Stomach (tissue), 9 donors: ENCODE data around the gene TMEM250. TPM values are rescaled to one million over a fixed set of nuclear protein-coding genes. Genes with fewer than 3 reads are reported as not detected.

Experiments used
- DNase-seq, 2 donors: peaks; one replicate each; pipeline versions ENCODE4 v3.0.0 to v3.0.0-alpha.2; 2013 to 2019
- H3K27ac ChIP-seq, 5 donors: fragments of 200-600 bp in 4 of 5; sonication (generic) in 4 of 5; one replicate each; pipeline ENCODE4 v1.5.1; 2013 to 2019; ENCODE audit warnings: mild to moderate bottlenecking in 1 of 5, moderate library complexity in 1 of 5
- H3K27me3 ChIP-seq, 3 donors: fragments of 200-600 bp; sonication (generic); one replicate each; pipeline ENCODE4 v1.5.1; 2017 to 2019; ENCODE audit warnings: mixed run types in 1 of 3
- H3K36me3 ChIP-seq, 4 donors: fragments of 200-600 bp; sonication (generic); 1 replicate in 3 of 4; 2 replicates in 1 of 4; pipeline ENCODE4 v1.5.1; 2016 to 2019
- H3K4me1 ChIP-seq, 4 donors: fragments of 200-600 bp; sonication (generic); one replicate each; pipeline ENCODE4 v1.5.1; 2016 to 2019
- H3K4me3 ChIP-seq, 4 donors: fragments of 200-600 bp; sonication (generic) in 3 of 4; one replicate each; pipeline ENCODE4 v1.5.1; 2016 to 2019; ENCODE audit warnings: mild to moderate bottlenecking in 1 of 4
- H3K9me3 ChIP-seq, 4 donors: fragments of 200-600 bp; sonication (generic); one replicate each; pipeline ENCODE4 v1.5.1; 2016 to 2019
- EP300 ChIP-seq: sonication (generic); formaldehyde crosslinking; IDR thresholded peaks from one replicate; pipeline ENCODE4 v1.6.1; 2017; ENCODE audit warnings: antibody characterized with exemption
- POLR2A ChIP-seq, 4 donors: fragments of 450-650 bp; IDR thresholded peaks; one replicate each; pipeline ENCODE4 v1.6.1; 2016; ENCODE audit warnings: antibody characterized with exemption in 4 of 4, control low read depth in 2 of 4, mild to moderate bottlenecking in 1 of 4, moderate library complexity in 1 of 4
- POLR2AphosphoS5 ChIP-seq, 3 donors: sonication (generic); formaldehyde crosslinking; IDR thresholded peaks; one replicate each; pipeline ENCODE4 v1.6.1; 2016; ENCODE audit warnings: antibody characterized with exemption in 3 of 3
- WGBS, 5 donors: extraction: QIAGEN DNeasy Blood & Tissue Kit in 3 of 5; methylation state at CpG; one replicate each; pipeline versions ENCODE4 v1.1.5 to v1.1.7; 2013 to 2018; 5-methylcytosine and 5-hydroxymethylcytosine counted together
- intact Hi-C: fragments of 100-400 bp; cut with DNase I; formaldehyde crosslinking; loops from one replicate; pipeline ENCODE4 v1.15.1; 2023; ENCODE audit warnings: low total_unique reads
- polyA plus RNA-seq, 3 donors: library from polyadenylated mRNA; stranded (reverse); fragments of 200-250 nt; gene quantifications; one replicate each; pipeline ENCODE4 v1.2.3, GENCODE V29; 2013
- total RNA-seq, 5 donors: library from RNA; depleted of rRNA; stranded (reverse); fragments of >200 nt; gene quantifications; one replicate each; pipeline versions ENCODE4 v1.1.0 to v1.2.3, GENCODE V29; 2014 to 2016
- TF ChIP-seq, protein P1 (sequence below), 7 experiments: fragments of 450-650 bp in 4 of 7; fragments of 200-600 bp in 3 of 7; sonication (generic) in 3 of 7; IDR thresholded peaks; one replicate each; pipeline ENCODE4 v1.5.1; 2016 to 2019; ENCODE audit warnings: antibody characterized with exemption in 7 of 7, control low read depth in 2 of 7, mild to moderate bottlenecking in 1 of 7
- donor health status: healthy with polysubstance abuse.
- donor health status: Bipolar disorder and iron deficiency.
- donor health status: healthy.

The TMEM250 gene
- total and polyA plus RNA-seq, 8 donors: 15.6 to 105 (median 22.6) TPM

DNA sequence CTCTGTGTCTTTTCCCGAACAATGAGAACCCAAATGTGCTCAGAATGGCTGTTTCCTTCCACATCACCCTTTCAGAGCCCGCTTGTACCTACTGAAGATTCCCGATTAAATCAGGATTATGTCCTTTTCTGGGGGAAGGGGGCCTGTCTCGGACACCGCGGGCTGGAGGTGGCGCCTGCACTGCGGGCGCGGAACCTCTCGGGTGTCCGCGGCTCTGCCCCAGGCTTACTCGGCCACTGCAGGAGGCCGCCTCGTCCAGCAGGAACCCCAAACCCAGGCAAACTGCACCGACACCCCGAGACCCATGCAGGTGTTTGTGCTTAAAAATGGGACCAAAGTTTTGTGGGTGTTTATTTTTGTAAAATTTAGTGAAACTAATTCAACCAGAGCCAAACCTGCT lies 8.6 kb upstream of the TMEM250 start:
- intact Hi-C loops: loop anchor here (10.0 kb wide), 1 partner anchor 63 kb away; no protein-coding TSS in a partner anchor
- H3K27me3 ChIP-seq: peaks cover 0 to 75% (median 19%) of the 10 kb centered on the region in 3 donors

DNA sequence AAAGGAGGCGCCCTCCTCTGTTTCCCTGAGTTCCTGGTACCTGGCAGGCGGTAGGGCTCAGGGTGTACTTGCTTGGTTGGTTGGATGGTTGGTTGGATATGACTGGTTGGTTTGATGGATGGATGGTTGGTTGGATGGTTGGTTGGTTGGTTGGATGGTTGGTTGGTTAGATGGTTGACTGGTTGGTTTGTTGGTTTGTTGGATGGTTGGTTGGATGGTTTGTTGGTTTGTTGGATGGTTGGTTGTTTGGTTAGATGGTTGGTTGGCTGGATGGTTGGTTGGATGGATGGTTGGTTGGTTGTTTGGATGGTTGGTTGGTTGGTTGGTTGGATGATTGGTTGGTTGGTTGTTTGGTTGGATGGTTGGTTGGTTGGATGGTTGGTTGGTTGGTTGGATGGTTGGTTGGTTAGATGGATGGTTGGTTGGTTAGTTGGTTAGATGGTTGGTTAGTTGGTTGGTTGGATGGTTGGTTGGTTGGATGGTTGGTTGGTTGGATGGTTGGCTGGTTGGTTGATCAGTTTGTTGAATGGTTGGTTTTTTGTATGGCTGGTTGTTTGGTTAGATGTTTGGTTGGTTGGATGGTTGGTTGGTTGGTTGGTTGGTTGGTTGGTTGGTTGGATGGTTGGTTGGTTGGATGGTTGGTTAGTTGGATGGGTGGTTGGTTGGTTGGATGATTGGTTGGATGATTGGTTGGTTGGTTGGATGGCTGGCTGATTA lies 6.5 kb upstream of the TMEM250 start:
- no peak for TF ChIP-seq EP300
- TF ChIP-seq POLR2AphosphoS5 (IDR thresholded peaks at IDR 0.05): no peak
- TF ChIP-seq, protein P1, sequence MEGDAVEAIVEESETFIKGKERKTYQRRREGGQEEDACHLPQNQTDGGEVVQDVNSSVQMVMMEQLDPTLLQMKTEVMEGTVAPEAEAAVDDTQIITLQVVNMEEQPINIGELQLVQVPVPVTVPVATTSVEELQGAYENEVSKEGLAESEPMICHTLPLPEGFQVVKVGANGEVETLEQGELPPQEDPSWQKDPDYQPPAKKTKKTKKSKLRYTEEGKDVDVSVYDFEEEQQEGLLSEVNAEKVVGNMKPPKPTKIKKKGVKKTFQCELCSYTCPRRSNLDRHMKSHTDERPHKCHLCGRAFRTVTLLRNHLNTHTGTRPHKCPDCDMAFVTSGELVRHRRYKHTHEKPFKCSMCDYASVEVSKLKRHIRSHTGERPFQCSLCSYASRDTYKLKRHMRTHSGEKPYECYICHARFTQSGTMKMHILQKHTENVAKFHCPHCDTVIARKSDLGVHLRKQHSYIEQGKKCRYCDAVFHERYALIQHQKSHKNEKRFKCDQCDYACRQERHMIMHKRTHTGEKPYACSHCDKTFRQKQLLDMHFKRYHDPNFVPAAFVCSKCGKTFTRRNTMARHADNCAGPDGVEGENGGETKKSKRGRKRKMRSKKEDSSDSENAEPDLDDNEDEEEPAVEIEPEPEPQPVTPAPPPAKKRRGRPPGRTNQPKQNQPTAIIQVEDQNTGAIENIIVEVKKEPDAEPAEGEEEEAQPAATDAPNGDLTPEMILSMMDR (IDR thresholded peaks at IDR 0.05): no peak
- no peak for TF ChIP-seq POLR2A (IDR thresholded peaks at IDR 0.05)
- H3K27me3 ChIP-seq: peaks cover 0 to 53% (median 4%) of the 10 kb centered on the region in 3 donors
- H3K4me1 ChIP-seq: peaks cover 8 to 16% (median 12%) of the 10 kb centered on the region in 4 donors
- intact Hi-C loops: loop anchor here (5.0 to 10.0 kb wide), 2 partner anchors 60 to 263 kb away; no protein-coding TSS in a partner anchor
- WGBS, 5 donors: 82 to 93% (median 87%) methylated on average over 2 of the region's 2 CpGs
- no peak for DNase-seq
- H3K4me3 ChIP-seq: no peak overlapping the region
- no peaks in the 10 kb centered on the region for H3K9me3 ChIP-seq
- no peaks in the 10 kb centered on the region for H3K36me3 ChIP-seq
- no peak overlapping the region for H3K27ac ChIP-seq

More for the DNA sequence above, 8.6 kb upstream of the TMEM250 start:
- Histone ChIP-seq H3K4me1 (peaks cover 8 to 30% (median 28%) of the 10 kb centered on the region in 4 donors), H3K4me3 (no peak overlapping the region), H3K27ac (no peak overlapping the region), H3K36me3 (no peaks in the 10 kb centered on the region), H3K9me3 (no peaks in the 10 kb centered on the region)
- no peak for DNase-seq
- WGBS, 5 donors: 81 to 89% (median 86%) methylated on average over 17 to 18 of the region's 18 CpGs
- TF ChIP-seq POLR2A (IDR thresholded peaks at IDR 0.05) (no peak), POLR2AphosphoS5 (IDR thresholded peaks at IDR 0.05) (no peak), EP300 (no peak)
- TF ChIP-seq, protein P1 (IDR thresholded peaks at IDR 0.05): no peak

DNA sequence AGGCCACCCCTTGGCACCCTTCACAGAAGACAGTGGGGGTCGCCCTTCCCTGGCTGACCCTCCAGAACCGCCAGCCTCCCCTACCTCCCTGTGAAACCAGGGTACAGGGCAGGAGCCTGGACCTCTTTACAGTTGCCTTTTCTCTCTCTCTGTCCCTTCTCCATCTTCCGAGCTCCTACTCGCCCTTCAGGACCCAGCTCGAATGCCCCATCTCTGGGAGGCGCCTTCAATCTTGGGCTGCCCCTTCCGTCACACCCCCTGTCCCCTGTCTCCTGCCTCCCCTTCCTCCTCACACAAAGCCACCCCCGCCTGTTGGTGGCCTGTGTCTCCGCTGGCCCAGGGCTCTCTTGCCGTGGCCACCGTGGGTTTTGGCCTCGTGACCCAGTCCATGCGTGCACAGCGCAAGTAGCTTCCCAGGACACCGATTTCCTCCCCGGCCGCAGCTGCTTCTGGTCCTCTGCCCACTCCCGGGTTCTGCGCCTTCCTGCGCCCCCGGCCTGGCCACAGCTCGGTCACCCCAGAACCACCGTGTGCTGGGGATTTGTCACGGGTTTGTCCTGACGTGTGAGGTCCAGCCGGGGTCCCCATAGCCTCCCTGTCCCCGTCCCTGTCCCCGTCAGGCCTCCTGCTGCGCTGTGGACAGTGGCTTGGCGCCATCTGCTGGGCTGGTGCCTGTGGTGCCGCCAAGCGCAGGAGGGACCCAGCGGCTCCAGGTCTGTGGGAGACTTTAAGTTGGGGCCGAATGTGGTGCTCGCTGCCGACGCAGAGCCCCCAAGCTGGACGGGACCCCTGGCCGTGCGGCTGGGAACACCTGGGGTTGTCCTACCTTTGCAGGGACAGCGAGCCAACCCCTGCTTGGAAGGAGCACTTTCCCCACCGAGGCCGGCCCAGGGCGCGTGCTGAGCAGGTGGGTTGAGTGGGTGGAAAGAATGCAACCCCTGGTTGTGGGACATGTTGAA lies 4.0 kb upstream of the TMEM250 start:
- Histone ChIP-seq H3K27me3 (peaks cover 0 to 39% (median 4%) of the 10 kb centered on the region in 3 donors), H3K4me1 (peaks cover 16 to 29% (median 26%) of the 10 kb centered on the region in 4 donors), H3K36me3 (no peaks in the 10 kb centered on the region), H3K4me3 (peak overlapping the region in 2 of 4 donors; percentile 17 to 23), H3K27ac (no peak overlapping the region), H3K9me3 (no peaks in the 10 kb centered on the region)
- WGBS, 5 donors: 29 to 36% (median 32%) methylated on average over 20 to 45 of the region's 45 CpGs
- intact Hi-C loops: loop anchor here (2.0 to 10.0 kb wide), 3 partner anchors 58 to 260 kb away; no protein-coding TSS in a partner anchor
- peak; percentile 83 to 87 for DNase-seq
- TF ChIP-seq EP300 (no peak), POLR2AphosphoS5 (IDR thresholded peaks at IDR 0.05) (peak in 1 of 3 donors; percentile 52)
- TF ChIP-seq, protein P1 (IDR thresholded peaks at IDR 0.05): peak in 5 of 7 experiments; percentile 90 to 98 (median 97)

DNA sequence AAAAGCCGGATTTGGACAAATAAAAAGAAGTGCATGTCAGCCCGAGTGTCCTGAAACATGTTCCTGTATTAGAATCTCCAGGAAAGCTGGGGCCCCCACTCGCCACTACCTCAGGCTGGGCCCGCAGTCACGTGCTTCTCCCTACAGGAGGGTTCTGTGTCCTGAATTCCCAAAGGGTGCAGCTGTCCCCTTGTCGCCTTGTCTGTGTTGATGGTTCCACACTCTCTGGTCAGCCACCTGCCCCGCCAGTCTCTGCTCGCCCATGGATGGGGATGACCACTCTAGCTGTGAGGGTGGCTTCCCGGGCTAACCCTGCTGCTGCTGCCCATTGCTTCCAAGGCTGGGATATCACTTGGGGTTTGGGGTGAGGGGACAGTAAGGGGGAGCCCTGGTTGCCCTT lies 3.1 kb upstream of the TMEM250 start:
- 83 to 89% (median 88%) methylated on average over 9 of the region's 9 CpGs for WGBS, 5 donors
- peaks cover 26 to 38% (median 35%) of the 10 kb centered on the region in 4 donors for H3K4me1 ChIP-seq
- TF ChIP-seq, protein P1 (IDR thresholded peaks at IDR 0.05): no peak
- no peak for TF ChIP-seq POLR2AphosphoS5 (IDR thresholded peaks at IDR 0.05)
- no peak for TF ChIP-seq EP300
- TF ChIP-seq POLR2A (IDR thresholded peaks at IDR 0.05): no peak
- no peak overlapping the region for H3K4me3 ChIP-seq
- peaks cover 0 to 3% (median 0%) of the 10 kb centered on the region in 4 donors for H3K36me3 ChIP-seq
- no peak overlapping the region for H3K27ac ChIP-seq
- intact Hi-C loops: loop anchor here (2.0 to 10.0 kb wide), 3 partner anchors 57 to 260 kb away; no protein-coding TSS in a partner anchor
- H3K27me3 ChIP-seq: peaks cover 0 to 30% (median 4%) of the 10 kb centered on the region in 3 donors
- DNase-seq: no peak
- H3K9me3 ChIP-seq: no peaks in the 10 kb centered on the region
